GM19043 (cell line): ENCODE results near the gene EXOSC10.

ENCODE experiments used
- ATAC-seq: cut with Tn5 transposase; IDR thresholded peaks from one replicate; pipeline ENCODE4 v1.9.1; 2021; ENCODE audit warnings: low read depth; ENCODE audit not compliant: unreplicated experiment

The EXOSC10 gene

DNA sequence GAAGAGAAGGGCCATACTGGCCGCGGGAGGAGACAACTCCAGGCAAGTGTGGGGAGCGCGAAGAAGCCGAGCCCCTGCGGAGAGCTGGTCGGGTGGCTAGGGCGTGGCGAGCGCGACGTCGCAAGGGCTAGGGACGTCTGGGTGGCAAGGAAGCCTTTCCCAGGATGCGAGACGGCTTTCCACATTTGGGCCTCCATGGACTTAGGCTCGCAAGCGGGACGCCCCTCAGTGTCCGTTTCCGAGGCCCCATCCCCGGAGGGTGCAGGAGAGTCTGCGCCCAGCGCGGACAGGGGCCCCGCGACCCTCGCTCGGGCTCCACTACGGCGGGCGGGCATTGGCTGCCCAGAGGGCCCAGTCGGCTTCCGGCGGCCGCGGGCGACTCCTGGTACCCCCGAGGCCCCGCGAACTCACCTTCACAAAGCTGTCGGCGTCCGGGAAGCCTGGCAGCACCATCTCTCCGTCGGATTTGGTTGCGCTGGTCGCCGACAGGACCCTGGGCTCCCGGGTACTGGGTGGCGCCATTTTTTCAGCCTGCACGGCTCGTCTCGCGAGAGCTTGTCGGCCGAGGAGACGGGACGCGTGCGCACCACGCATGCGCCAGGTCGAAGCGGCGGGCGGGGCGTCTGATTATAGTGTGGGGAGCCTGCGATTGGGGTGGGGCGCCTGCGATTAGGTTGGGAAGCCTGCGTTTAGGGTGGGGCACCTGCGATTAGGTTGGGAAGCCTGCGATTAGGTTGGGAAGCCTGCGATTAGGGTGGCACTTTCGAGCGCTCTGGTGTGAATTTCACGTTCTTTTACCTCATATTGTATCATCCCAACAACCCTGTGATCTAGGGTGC lies at the start of gene EXOSC10:
TSS of gene EXOSC10 (minus strand) at position 560 of the 839 bp plus-strand sequence. CDS start at position 522, 38 bp downstream.
- ATAC-seq: peak; percentile 85

- no peak for ATAC-seq
These were observed 47.6 kb upstream of the EXOSC10 start for GRCh38 chr1:11147197-11147770.

DNA sequence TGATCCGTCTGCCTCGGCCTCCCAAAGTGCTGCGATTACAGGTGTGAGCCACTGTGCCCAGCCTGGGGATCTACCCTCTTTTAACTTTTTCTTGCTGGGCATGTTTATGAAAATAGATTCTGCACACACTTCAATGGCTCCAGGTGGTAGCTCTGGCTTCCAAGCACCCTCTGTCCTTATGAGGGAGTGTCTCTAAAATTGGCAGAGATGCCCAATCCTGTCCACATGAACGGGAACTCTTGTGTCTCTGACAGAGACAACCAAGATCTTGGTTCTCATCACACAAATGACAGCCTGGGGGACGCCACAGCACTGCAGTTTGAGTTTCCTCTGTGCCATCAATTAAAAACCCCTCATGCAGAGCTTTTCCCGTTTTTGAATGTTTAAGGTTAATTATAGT lies 46.1 kb upstream of the EXOSC10 start:
- ATAC-seq: no peak

GRCh38 chr1:11144570-11145256 lies 45.0 kb upstream of the EXOSC10 start:
- ATAC-seq: no peak

DNA sequence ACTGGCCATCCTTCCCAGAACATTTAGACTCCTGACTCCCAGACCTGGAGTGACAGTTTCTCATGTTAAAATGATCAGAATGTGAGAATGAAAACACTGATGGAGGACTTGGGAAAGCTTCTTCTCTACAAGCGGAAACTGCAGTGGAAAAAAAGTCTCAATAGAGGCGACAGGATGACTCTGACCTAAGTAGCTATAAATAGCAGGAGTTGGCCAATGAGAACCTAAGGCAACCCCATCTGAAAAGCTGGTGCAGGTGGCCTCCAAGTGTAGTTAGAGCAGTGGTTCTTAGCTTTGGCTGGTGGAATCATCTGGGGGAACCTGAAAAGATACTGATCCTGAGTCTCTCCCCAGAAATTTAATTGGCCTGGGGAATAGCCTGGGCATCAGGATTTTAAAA lies 44.2 kb upstream of the EXOSC10 start:
- no peak for ATAC-seq

DNA sequence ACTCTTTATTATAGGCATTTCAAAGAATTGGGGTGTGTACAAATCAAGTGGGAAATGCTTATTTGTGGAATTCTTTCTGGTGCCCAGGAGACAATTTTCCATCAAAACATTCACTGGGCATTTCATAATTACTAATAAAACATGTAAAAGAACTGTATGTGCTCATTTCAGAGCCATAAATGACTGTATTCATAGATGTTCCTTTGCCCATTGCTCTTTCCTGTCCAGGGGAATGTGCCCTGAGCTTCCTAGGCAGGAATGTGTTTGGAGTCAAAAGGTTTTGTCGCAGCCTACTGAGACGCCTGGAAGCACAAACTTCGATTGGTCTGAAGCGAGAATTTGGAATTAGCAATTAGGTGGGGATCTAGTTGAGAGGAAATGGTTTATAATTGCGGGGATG lies 43.7 kb upstream of the EXOSC10 start:
- ATAC-seq: no peak

DNA sequence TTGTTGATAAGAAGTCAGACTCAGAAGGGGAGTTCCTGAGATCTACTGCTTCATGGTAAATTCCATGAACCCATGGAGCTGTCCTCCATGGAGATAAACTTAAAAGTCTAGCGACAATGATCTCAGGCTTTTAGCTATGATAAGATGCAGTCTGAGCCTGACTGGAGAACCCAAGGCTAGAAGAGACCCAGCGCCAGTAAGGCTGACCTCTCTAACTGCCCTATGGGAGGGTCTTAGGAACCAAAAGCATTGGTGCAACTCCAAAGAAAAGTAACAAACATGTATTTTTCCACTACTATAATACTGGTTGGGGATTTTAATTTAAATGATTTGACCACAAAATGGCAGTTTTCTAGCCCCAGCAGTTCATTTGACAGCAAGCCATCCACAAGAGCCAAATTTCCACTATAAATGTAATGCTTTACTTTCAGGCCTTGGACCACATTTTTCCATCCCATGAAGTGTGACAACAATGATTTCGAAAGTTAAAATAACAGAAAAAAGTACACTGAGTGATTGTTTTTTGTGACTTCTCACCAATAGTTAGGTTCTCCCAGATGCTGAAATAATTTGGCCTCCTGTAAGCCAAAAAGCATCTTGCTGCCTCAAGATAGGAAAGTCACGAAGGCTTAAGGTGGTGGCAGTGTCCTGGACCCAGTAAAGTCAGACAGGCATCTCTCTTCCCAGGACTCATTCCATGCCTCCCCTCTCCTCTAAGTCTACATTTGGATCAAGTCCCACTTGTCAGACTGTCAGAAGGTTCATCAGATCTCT lies 43.1 kb upstream of the EXOSC10 start:
- no peak for ATAC-seq

- no peak for ATAC-seq
These were observed 39.3 kb upstream of the EXOSC10 start for GRCh38 chr1:11138952-11139351.

DNA sequence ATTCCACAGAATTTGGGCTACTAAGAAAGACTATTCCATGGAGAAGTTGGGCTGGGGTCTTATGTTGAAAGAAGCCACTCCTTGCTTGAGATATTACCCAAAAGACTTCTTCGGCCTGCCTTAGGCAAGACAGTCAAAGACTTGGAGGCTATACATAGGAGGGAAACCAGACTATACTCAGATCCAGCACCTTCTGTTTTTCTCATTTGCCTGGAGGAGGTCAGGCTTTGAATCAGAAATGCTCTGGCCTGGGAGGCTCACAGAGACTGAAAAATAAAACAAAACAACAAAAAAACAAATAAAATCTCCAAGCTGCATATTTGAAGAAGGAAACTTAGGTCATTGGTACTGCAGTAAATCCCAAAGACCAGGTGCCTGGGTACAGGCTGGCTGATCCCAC lies 38.4 kb upstream of the EXOSC10 start:
- no peak for ATAC-seq

- ATAC-seq: no peak
These were observed 35.2 kb upstream of the EXOSC10 start for GRCh38 chr1:11134898-11135266.

DNA sequence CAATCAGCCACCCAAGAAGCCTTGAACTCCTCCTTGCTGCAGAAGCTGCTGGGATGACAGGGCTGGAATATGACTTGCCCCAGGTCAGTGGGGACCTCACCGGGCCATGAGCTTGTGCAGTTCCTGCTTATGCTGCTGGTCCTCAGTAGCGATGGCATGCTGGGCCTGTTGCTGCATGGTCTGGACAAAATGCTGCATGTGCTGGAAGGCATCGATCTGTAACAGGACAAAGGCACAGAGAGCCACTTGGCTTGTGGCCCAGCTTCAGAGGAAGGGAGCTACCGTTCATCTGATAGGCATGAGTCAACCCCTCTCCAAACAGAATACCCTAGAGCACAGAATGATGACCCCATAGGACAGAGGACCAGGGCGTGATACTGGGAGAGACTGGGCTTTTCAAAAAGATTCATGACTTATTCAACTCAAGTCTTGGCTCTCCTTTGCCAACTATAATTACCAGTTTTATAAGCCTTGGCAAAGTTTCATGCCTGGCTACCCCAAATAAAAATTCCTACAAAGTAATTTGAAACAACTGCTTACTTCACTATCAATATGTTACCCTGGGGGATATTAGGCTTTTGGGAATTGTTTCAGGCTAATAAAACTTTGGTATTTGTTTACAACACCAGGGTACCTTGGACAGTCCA lies 34.7 kb upstream of the EXOSC10 start:
- no peak for ATAC-seq

GRCh38 chr1:11132563-11133293 lies 33.1 kb upstream of the EXOSC10 start:
- no peak for ATAC-seq

DNA sequence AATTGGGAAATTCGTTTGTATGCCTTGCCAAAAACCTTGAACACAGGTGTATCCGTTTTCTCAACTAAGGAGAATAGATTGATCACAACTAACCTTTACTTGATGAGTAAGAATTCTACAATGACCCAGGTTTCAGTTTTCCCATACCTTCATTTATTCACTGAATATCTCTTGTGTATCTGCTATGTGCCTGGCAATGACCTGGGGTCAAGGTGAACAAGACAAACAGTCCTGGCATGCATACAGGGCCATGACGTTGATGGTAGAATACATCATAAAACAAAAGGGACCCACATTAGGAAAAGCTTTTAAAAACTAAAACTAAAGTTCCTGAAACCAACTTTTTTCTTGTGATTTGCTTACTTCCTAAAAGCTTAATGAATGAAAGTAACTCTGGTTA lies 32.1 kb upstream of the EXOSC10 start:
- no peak for ATAC-seq

DNA sequence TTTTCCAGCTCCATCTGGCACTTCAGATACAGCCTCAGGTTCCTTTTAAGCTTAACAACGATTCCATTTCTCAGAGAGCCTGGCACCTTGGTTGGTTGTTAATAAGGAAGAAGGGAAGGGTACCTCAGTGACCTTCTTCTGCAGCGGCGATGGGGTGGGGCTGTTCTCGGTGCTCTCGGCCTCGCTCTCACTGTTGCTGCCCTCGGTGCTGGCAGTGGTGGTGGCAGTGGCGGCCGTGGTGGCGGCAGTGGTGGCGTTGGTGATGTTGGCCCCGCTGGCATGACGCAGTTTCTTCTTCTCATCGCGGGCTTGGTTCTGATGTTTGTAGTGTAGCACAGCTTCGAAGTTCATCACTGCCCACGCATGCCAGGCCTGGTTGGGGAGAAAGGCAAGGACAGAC lies 30.7 kb upstream of the EXOSC10 start:
- no peak for ATAC-seq

- no peak for ATAC-seq
These were observed 30.2 kb upstream of the EXOSC10 start for GRCh38 chr1:11129649-11130390.

DNA sequence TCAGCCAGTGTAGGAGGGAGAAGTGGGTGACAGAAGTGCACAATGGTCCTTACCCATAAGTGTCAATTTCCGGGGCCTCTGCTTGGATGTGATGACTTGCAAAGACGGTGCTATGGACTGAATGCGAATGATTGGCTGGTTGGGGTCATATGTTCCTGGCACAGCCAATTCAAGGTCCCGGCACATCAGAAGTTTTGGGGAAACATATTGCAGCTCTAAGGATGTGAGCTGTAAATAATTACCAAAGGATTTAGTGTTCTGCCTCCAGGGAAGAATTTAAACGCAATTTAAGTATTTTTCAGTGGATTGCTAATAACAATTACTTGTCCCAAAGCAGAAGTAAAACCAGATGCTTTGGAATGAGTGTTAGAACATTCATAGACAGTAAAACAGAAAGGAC lies 26.9 kb upstream of the EXOSC10 start:
- ATAC-seq: no peak

DNA sequence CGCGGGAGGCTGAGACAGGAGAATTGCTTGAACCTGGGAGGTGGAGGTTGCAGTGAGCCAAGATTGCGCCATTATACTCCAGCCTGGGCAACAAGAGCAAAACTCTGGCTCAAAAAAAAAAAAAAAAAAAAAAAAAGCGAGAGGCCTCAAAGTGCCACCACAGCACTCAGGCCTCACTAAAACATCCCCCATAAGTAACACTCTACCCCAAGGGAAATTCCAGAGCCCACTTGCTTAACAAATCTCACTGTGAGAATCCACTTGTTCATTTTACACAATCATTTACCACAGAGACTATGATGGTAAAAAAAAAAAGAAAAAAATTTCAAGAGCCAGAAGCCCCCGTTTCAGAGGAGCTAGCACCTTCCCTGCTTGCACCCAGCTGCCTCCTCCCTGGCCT lies 26.3 kb upstream of the EXOSC10 start:
- ATAC-seq: no peak

DNA sequence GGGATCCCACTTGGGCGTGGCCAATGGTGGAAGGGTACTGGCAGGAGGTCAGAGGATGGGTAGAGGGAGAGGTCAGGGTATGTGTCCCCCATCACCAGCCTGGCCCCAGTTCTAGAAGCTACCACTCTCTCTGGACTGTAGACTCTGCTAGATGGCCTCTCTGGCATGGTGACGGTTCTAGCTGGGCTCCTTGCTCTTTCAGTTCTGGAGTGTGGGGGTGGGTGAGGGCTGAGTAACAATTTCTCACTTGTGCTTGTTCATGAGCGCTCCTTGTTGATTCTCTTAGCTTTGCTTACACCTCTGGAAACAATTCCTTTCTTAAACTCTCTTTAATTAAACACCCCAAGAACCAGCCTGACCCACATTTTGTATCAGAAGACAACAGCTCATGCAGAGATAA lies 25.3 kb upstream of the EXOSC10 start:
- no peak for ATAC-seq

- ATAC-seq: no peak
These were observed 16.6 kb upstream of the EXOSC10 start for GRCh38 chr1:11116318-11116717.
